ENCODE data around the gene TPCN2.

The TPCN2 gene

DNA sequence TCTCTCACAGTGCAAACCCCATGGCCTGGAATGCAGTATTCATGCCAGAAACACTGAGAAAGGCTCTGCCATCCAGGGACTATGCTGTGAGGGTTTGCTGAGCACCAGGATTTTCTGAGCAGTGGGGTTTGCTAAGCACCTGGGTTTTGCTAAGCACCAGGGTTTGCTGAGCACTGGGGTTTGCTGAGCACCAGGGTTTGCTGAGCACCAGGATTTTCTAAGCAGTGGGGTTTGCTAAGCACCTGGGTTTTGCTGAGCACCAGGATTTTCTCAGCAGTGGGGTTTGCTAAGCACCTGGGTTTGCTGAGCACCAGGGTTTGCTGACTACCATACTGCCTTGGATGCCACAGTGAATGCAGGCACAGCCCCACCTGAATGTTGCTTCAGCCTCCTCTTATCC, 58.7 kb downstream of the TPCN2 start:
- H3K9me3 ChIP-seq (ENCODE audit: control insufficient read depth in 5 of 5, low read length in 5 of 5) = peaks cover 0 to 6% (median 3%) of the 10 kb centered on the region in 5 donors
- no peak overlapping the region for H3K4me3 ChIP-seq (ENCODE audit: low read depth in 1 of 5, low read length in 5 of 5)
- H3K27me3 ChIP-seq (ENCODE audit: control insufficient read depth in 5 of 5, insufficient read depth in 4 of 5, low read length in 5 of 5) = peaks cover 0 to 36% (median 7%) of the 10 kb centered on the region in 5 donors
- H3K27ac ChIP-seq (ENCODE audit: low read depth, low read length) = no peak overlapping the region
- H3K36me3 ChIP-seq (ENCODE audit: control insufficient read depth in 5 of 5, insufficient read depth in 5 of 5, low read length in 5 of 5) = peaks cover 0 to 3% (median 0%) of the 10 kb centered on the region in 5 donors
- H3K9ac ChIP-seq (ENCODE audit: low read length in 5 of 5) = no peak overlapping the region
- peaks cover 0 to 18% (median 5%) of the 10 kb centered on the region in 5 donors for H3K4me1 ChIP-seq (ENCODE audit: control insufficient read depth in 5 of 5, insufficient read depth in 5 of 5, low read length in 5 of 5)

DNA sequence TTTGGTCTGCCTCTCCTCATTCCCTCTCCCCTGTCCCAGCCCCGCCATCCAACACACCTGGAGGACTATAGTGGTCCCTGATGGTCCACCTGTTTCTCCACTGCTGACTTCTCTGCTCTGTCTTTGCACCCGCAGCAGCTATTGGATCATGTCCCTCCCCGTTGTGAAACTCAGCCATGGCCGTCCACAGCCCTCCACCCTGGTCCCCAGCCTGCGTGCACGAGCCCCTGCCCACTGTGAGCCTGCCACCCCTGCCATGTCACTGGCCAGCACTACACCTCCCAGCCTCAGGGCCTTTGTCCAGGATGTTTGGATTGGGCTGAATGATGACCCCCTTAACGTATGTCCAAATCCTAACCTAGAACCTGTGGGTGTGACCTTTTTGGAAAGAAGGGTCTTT, 59.3 kb downstream of the TPCN2 start:
- Histone ChIP-seq H3K9ac (ENCODE audit: low read length in 5 of 5) (no peak overlapping the region), H3K27ac (ENCODE audit: low read depth, low read length) (no peak overlapping the region), H3K4me3 (ENCODE audit: low read depth in 1 of 5, low read length in 5 of 5) (no peak overlapping the region), H3K4me1 (ENCODE audit: control insufficient read depth in 5 of 5, insufficient read depth in 5 of 5, low read length in 5 of 5) (peaks cover 0 to 18% (median 5%) of the 10 kb centered on the region in 5 donors), H3K27me3 (ENCODE audit: control insufficient read depth in 5 of 5, insufficient read depth in 4 of 5, low read length in 5 of 5) (peaks cover 0 to 36% (median 6%) of the 10 kb centered on the region in 5 donors), H3K9me3 (ENCODE audit: control insufficient read depth in 5 of 5, low read length in 5 of 5) (peaks cover 0 to 6% (median 3%) of the 10 kb centered on the region in 5 donors), H3K36me3 (ENCODE audit: control insufficient read depth in 5 of 5, insufficient read depth in 5 of 5, low read length in 5 of 5) (peaks cover 0 to 3% (median 0%) of the 10 kb centered on the region in 5 donors)

DNA sequence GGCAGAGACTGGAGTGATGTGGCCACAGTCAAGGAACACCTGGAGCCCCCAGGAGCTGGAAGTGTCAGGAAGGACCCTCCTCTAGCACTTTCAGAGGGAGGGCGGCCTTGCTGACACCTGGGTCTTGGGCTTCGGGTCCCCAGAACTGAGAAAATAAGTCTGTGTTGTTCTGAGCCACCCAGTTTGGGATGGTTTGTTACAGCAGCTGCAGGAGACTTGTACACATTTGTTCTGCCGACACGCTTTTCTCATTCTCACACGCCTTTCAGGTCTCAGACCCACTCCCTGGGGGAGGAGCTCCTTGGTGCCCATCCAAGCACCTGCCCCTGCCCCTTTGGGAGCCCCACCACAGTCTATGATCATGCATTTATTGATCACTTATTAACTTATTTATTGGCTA, 59.8 kb downstream of the TPCN2 start:
- Histone ChIP-seq H3K4me1 (ENCODE audit: control insufficient read depth in 5 of 5, insufficient read depth in 5 of 5, low read length in 5 of 5) (peaks cover 0 to 18% (median 5%) of the 10 kb centered on the region in 5 donors), H3K4me3 (ENCODE audit: low read depth in 1 of 5, low read length in 5 of 5) (no peak overlapping the region), H3K27ac (ENCODE audit: low read depth, low read length) (no peak overlapping the region), H3K27me3 (ENCODE audit: control insufficient read depth in 5 of 5, insufficient read depth in 4 of 5, low read length in 5 of 5) (peaks cover 0 to 32% (median 2%) of the 10 kb centered on the region in 5 donors), H3K9me3 (ENCODE audit: control insufficient read depth in 5 of 5, low read length in 5 of 5) (peaks cover 0 to 6% (median 3%) of the 10 kb centered on the region in 5 donors), H3K36me3 (ENCODE audit: control insufficient read depth in 5 of 5, insufficient read depth in 5 of 5, low read length in 5 of 5) (peaks cover 0 to 3% (median 0%) of the 10 kb centered on the region in 5 donors), H3K9ac (ENCODE audit: low read length in 5 of 5) (no peak overlapping the region)

DNA sequence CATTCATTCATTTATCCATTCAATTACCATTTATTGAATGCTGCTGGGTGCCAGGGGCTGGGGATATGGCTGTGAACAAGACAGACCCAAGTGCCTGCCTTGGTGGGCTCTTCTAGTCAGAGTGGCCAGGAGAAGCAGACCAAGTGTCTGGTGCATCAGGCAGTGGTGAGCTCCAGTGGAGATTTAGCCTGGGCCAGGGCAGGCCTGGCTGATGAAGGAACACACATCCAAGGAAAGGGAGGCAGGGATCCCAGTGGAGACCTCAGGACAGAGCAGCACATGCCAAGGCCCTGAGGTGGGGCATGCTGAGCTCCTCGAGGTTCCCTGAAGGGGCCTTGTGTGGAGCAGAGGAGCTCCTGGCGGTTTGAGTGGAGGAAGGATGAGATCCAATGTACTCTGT, 60.4 kb downstream of the TPCN2 start:
- Histone ChIP-seq H3K4me3 (ENCODE audit: low read depth in 1 of 5, low read length in 5 of 5) (no peak overlapping the region), H3K9ac (ENCODE audit: low read length in 5 of 5) (no peak overlapping the region), H3K9me3 (ENCODE audit: control insufficient read depth in 5 of 5, low read length in 5 of 5) (peaks cover 0 to 6% (median 3%) of the 10 kb centered on the region in 5 donors), H3K27ac (ENCODE audit: low read depth, low read length) (no peak overlapping the region), H3K36me3 (ENCODE audit: control insufficient read depth in 5 of 5, insufficient read depth in 5 of 5, low read length in 5 of 5) (peaks cover 0 to 3% (median 0%) of the 10 kb centered on the region in 5 donors), H3K4me1 (ENCODE audit: control insufficient read depth in 5 of 5, insufficient read depth in 5 of 5, low read length in 5 of 5) (peaks cover 0 to 18% (median 5%) of the 10 kb centered on the region in 5 donors), H3K27me3 (ENCODE audit: control insufficient read depth in 5 of 5, insufficient read depth in 4 of 5, low read length in 5 of 5) (peaks cover 0 to 31% (median 0%) of the 10 kb centered on the region in 5 donors)

DNA sequence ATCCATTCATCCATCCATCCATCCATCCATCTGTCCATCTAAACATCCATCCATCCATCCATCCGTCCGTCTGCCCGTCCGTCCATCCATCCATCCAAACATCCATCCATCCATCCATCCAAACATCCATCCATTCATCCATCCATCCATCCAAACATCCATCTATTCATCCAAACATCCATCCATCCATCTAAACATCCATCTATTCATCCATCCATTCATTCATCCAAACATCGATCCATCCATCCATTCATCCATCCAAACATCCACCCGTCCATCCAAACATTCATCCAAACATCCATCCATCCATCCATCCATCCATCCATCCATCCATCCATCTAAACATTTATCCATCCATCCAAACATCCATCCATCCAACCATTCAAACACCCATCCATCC, 61.7 kb downstream of the TPCN2 start:
- Histone ChIP-seq H3K27ac (ENCODE audit: low read depth, low read length) (no peak overlapping the region), H3K4me1 (ENCODE audit: control insufficient read depth in 5 of 5, insufficient read depth in 5 of 5, low read length in 5 of 5) (peaks cover 0 to 17% (median 13%) of the 10 kb centered on the region in 5 donors), H3K27me3 (ENCODE audit: control insufficient read depth in 5 of 5, insufficient read depth in 4 of 5, low read length in 5 of 5) (peaks cover 0 to 24% (median 0%) of the 10 kb centered on the region in 5 donors), H3K36me3 (ENCODE audit: control insufficient read depth in 5 of 5, insufficient read depth in 5 of 5, low read length in 5 of 5) (peaks cover 0 to 3% (median 0%) of the 10 kb centered on the region in 5 donors), H3K9ac (ENCODE audit: low read length in 5 of 5) (no peak overlapping the region), H3K9me3 (ENCODE audit: control insufficient read depth in 5 of 5, low read length in 5 of 5) (peaks cover 0 to 6% (median 3%) of the 10 kb centered on the region in 5 donors), H3K4me3 (ENCODE audit: low read depth in 1 of 5, low read length in 5 of 5) (no peak overlapping the region)

DNA sequence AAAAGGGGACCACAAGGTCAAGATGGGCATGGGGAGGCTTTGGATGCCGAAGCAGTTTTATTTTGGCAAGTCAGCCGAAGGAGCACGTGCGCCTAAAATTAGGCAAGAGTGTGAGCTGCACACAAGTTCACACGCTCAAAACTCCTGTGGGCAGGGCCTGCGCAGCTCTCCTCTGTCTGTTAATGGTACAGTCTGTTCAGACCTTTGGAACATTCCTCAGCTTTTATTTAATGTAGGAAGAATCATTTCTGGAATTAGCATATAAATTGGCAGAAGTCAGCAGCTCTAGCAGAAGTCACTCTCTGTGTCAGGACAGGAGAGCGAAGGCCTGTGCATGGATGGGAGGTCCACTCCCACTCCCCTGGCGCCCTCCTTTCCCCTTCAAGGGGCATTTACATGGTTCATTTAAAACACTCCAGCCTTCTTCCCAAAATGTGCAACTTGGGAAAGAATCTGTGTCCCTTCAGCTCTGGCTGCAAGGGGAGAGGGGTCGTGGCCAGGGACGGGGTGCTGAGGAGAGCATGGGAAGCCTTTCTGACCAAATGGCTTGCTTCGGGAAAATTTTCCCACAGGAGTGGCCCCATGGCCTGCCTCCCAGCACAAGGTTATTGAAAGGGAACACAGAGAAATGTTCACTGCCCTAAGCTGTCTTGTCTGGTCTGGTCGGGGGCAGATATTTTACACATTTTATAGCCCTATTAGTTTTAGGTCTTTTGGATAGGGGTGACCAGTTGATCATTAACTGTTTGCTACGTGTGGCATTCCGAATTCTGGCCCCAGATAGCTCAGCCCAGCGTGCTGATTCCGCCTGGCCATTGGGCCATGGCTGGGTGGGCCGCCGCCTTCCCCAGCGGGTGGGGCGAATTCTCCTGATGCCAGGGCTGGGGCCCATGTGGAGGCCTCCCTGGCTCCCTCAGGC, 63.2 kb downstream of the TPCN2 start:
- H3K9me3 ChIP-seq (ENCODE audit: control insufficient read depth in 5 of 5, low read length in 5 of 5) = peaks cover 0 to 6% (median 3%) of the 10 kb centered on the region in 5 donors
- H3K9ac ChIP-seq (ENCODE audit: low read length in 5 of 5) = no peak overlapping the region
- no peak overlapping the region for H3K4me3 ChIP-seq (ENCODE audit: low read depth in 1 of 5, low read length in 5 of 5)
- peaks cover 0 to 15% (median 0%) of the 10 kb centered on the region in 5 donors for H3K27me3 ChIP-seq (ENCODE audit: control insufficient read depth in 5 of 5, insufficient read depth in 4 of 5, low read length in 5 of 5)
- peaks cover 0 to 17% (median 10%) of the 10 kb centered on the region in 5 donors for H3K4me1 ChIP-seq (ENCODE audit: control insufficient read depth in 5 of 5, insufficient read depth in 5 of 5, low read length in 5 of 5)
- no peak overlapping the region for H3K27ac ChIP-seq (ENCODE audit: low read depth, low read length)
- peaks cover 0 to 3% (median 0%) of the 10 kb centered on the region in 5 donors for H3K36me3 ChIP-seq (ENCODE audit: control insufficient read depth in 5 of 5, insufficient read depth in 5 of 5, low read length in 5 of 5)

DNA sequence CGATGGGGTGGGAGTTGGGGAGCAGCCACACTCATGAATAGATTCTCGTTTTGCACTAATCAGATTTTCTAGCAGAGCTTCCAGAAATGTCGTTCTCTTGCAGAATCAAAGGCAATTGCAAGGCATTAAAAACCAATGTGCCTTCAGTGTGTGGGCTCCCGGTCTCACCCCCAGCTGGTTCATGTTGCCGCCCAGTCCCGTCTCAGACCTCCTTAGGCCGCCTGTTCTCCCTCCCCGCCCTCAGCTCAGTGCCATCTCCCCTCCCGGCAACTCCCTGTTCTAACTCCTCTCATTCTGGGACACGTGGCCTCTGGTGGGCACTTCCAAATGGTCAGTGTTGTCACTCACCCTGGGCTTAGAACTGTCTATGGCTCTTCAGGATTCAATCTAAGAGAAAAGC, 64.5 kb downstream of the TPCN2 start:
- Histone ChIP-seq H3K27me3 (ENCODE audit: control insufficient read depth in 5 of 5, insufficient read depth in 4 of 5, low read length in 5 of 5) (peaks cover 0 to 5% (median 0%) of the 10 kb centered on the region in 5 donors), H3K36me3 (ENCODE audit: control insufficient read depth in 5 of 5, insufficient read depth in 5 of 5, low read length in 5 of 5) (peaks cover 0 to 3% (median 0%) of the 10 kb centered on the region in 5 donors), H3K9ac (ENCODE audit: low read length in 5 of 5) (no peak overlapping the region), H3K27ac (ENCODE audit: low read depth, low read length) (no peak overlapping the region), H3K9me3 (ENCODE audit: control insufficient read depth in 5 of 5, low read length in 5 of 5) (no peaks in the 10 kb centered on the region), H3K4me1 (ENCODE audit: control insufficient read depth in 5 of 5, insufficient read depth in 5 of 5, low read length in 5 of 5) (peaks cover 0 to 17% (median 10%) of the 10 kb centered on the region in 5 donors), H3K4me3 (ENCODE audit: low read depth in 1 of 5, low read length in 5 of 5) (no peak overlapping the region)

DNA sequence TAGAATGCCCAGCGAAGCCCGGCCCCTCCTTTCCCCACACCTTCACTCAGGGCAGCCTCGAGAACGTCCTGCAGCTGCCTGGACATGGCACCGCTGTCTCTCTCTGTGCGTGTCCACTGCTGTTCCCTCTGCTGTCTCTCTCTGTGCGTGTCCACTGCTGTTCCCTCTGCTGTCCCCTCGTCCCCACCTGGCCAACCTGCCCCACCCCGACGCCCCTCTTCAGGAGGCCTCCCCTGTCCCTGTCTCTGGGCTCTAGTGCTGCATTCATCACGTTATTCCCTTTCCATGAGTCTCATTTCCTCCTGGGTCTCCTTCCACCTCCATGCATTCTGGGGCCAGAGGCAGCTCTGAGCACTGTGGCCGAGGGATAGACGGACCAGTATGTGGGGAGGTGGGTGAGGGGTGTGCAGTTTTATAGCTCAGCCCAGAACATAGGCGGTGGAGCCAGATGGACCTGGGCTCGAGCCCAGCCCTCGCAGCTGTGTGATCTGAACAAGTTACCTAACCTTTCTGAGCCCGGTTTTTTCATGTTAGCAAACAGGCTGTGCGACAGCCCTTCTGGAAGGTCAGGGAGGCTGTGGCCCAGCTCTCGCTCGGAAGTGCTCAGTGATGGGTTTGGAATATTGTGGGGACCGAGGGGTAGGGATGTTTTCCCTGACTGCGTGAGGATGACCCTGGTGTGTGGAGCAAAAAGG, 65.1 kb downstream of the TPCN2 start:
- no peaks in the 10 kb centered on the region for H3K36me3 ChIP-seq (ENCODE audit: control insufficient read depth in 5 of 5, insufficient read depth in 5 of 5, low read length in 5 of 5)
- H3K27ac ChIP-seq (ENCODE audit: low read depth, low read length) = no peak overlapping the region
- peaks cover 0 to 17% (median 10%) of the 10 kb centered on the region in 5 donors for H3K4me1 ChIP-seq (ENCODE audit: control insufficient read depth in 5 of 5, insufficient read depth in 5 of 5, low read length in 5 of 5)

DNA sequence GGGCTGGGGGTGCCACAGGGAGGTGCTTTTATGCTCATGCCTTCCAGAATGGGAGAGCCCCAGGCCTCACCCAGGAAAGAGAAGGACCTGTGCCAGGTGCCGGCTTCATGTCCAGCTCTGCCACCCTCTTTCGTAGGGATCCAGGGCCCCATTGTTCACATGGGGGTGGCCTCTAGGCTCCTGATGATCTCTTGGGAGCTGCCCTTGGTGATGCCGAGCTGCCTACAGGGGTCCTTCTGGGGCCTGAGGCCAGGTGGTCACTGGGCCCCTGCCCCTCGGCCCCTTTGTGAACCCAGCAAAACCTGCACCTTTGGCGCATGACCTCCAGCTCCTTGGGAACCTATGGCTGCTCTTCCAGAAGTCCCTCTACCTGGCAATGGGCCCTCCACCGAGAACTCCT, 65.6 kb downstream of the TPCN2 start:
- peaks cover 0 to 4% (median 0%) of the 10 kb centered on the region in 5 donors for H3K27me3 ChIP-seq (ENCODE audit: control insufficient read depth in 5 of 5, insufficient read depth in 4 of 5, low read length in 5 of 5)
- peaks cover 0 to 17% (median 10%) of the 10 kb centered on the region in 5 donors for H3K4me1 ChIP-seq (ENCODE audit: control insufficient read depth in 5 of 5, insufficient read depth in 5 of 5, low read length in 5 of 5)
- no peak overlapping the region for H3K9ac ChIP-seq (ENCODE audit: low read length in 5 of 5)
- peaks cover 2 to 9% (median 6%) of the 10 kb centered on the region in 5 donors for H3K9me3 ChIP-seq (ENCODE audit: control insufficient read depth in 5 of 5, low read length in 5 of 5)
- H3K27ac ChIP-seq (ENCODE audit: low read depth, low read length) = no peak overlapping the region
- no peaks in the 10 kb centered on the region for H3K36me3 ChIP-seq (ENCODE audit: control insufficient read depth in 5 of 5, insufficient read depth in 5 of 5, low read length in 5 of 5)
- no peak overlapping the region for H3K4me3 ChIP-seq (ENCODE audit: low read depth in 1 of 5, low read length in 5 of 5)

More for the DNA sequence above, 65.1 kb downstream of the TPCN2 start:
- Histone ChIP-seq H3K27me3 (ENCODE audit: control insufficient read depth in 5 of 5, insufficient read depth in 4 of 5, low read length in 5 of 5) (peaks cover 0 to 4% (median 0%) of the 10 kb centered on the region in 5 donors), H3K9me3 (ENCODE audit: control insufficient read depth in 5 of 5, low read length in 5 of 5) (peaks cover 0 to 3% (median under 1%) of the 10 kb centered on the region in 5 donors), H3K9ac (ENCODE audit: low read length in 5 of 5) (no peak overlapping the region), H3K4me3 (ENCODE audit: low read depth in 1 of 5, low read length in 5 of 5) (no peak overlapping the region)

Measured in subcutaneous abdominal adipose tissue (tissue), 5 donors.